ENCODE measurements around the gene MTMR12. TPM values are rescaled to one million over a fixed set of nuclear protein-coding genes. Genes with fewer than 3 reads are reported as not detected.
A peak's percentile ranks its signal among the peaks of the same experiment; 100 is the strongest.

MTMR12 gene
- total and polyA plus RNA-seq, 8 donors: 9.7 to 32.3 (median 20.8) TPM

- peak; percentile 57 to 81 (median 68) for DNase-seq
- no peaks in the 10 kb centered on the region for H3K9me3 ChIP-seq
- no peak overlapping the region for H3K4me3 ChIP-seq
- no peak for FAIRE-seq
- H3K27ac ChIP-seq: peak overlapping the region in 3 of 4 donors; percentile 22 to 69 (median 66)
- intact Hi-C loops (cut with DNase I): loop anchor here in 1 of 3 donors (5.0 kb wide), 1 partner anchor 97 kb away; no protein-coding TSS in a partner anchor
- H3K4me1 ChIP-seq: peaks cover 4 to 18% (median 10%) of the 10 kb centered on the region in 3 donors
- peak; percentile 80 to 93 (median 89) for ATAC-seq
- H3K27me3 ChIP-seq: no peaks in the 10 kb centered on the region
- no peaks in the 10 kb centered on the region for H3K36me3 ChIP-seq
- WGBS, 2 donors: 22 to 23% methylated on average over 10 of the region's 10 CpGs
- peak; percentile 21 to 59 (median 52) for TF ChIP-seq CTCF (IDR thresholded peaks at IDR 0.05)
Observed at GRCh38 chr5:32329395-32329834, 16.7 kb upstream of the MTMR12 start.

DNA sequence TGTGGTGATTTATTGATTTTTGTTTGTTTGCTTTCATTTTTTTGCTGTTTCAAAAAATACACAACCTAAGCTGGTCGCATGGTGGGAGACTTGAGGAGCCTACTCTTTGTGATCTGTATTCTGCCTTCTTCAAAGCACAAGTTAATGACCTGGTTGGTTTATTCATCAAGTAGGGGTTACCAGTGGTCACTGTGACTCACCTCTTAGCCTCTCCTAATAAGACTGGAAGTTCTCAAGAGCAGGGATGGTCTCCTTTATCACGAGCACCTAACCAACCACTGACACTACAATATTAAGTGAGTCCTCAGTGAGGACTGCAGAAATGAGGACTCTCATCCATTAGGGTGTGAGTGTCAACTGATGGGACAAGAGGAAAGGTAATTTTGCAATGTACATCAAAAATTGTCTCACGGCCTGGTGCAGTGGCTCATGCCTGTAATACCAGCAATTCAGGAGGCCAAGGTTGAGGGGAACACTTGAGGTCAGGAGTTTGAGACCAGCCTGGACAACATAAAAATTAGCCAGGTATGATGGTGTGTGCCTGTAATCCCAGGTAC, 13.6 kb upstream of the MTMR12 start:
- no peaks in the 10 kb centered on the region for H3K36me3 ChIP-seq
- FAIRE-seq: no peak
- whole genome bisulfite sequencing, 2 donors: 63 to 66% methylated on average over 3 of the region's 3 CpGs
- no peaks in the 10 kb centered on the region for H3K9me3 ChIP-seq
- ATAC-seq: no peak
- intact Hi-C loops (cut with DNase I): loop anchor here in 1 of 3 donors (5.0 kb wide), 1 partner anchor 94 kb away; no protein-coding TSS in a partner anchor
- peaks cover 4 to 18% (median 10%) of the 10 kb centered on the region in 3 donors for H3K4me1 ChIP-seq
- TF ChIP-seq CTCF (IDR thresholded peaks at IDR 0.05): no peak
- no peaks in the 10 kb centered on the region for H3K27me3 ChIP-seq
- H3K27ac ChIP-seq: peak overlapping the region in 1 of 4 donors; percentile 35
- no peak for DNase-seq
- H3K4me3 ChIP-seq: no peak overlapping the region

DNA sequence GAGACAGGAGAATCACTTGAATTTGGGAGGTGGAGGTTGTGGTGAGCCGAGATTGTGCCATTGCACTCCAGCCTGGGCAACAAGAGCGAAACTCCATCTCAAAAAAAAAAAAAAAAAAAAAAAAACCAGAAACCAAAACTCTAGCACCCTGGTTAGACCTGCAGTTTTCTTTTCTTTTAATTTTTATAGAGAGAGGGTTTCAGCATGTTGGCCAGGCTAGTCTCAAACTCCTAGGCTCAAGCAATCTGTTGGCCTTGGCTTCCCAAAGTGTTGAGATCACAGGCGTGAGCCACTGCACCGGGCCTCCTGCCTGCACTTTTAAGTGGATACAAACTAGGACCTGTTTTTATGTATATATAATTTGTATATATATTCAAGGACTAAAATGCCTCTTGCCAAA, 12.9 kb upstream of the MTMR12 start:
- intact Hi-C loops (cut with DNase I): loop anchor here in 1 of 3 donors (5.0 kb wide), 1 partner anchor 93 kb away; no protein-coding TSS in a partner anchor
- DNase-seq: no peak
- WGBS, 2 donors: 69 to 77% methylated on average over 4 of the region's 4 CpGs
- Histone ChIP-seq H3K36me3 (no peaks in the 10 kb centered on the region), H3K4me1 (peaks cover 4 to 12% (median 10%) of the 10 kb centered on the region in 3 donors), H3K27ac (peak overlapping the region in 1 of 4 donors; percentile 35), H3K27me3 (no peaks in the 10 kb centered on the region), H3K9me3 (no peaks in the 10 kb centered on the region), H3K4me3 (no peak overlapping the region)
- FAIRE-seq: no peak
- TF ChIP-seq CTCF (IDR thresholded peaks at IDR 0.05): no peak
- no peak for ATAC-seq

GRCh38 chr5:32325062-32325461, 12.3 kb upstream of the MTMR12 start:
- no peak for TF ChIP-seq CTCF (IDR thresholded peaks at IDR 0.05)
- FAIRE-seq (no peak), ATAC-seq (peak in 3 of 4 donors; percentile 6 to 54 (median 38)), DNase-seq (no peak)
- 78 to 82% methylated on average over 3 of the region's 3 CpGs for WGBS, 2 donors
- intact Hi-C loops (cut with DNase I): loop anchor here in 1 of 3 donors (5.0 kb wide), 1 partner anchor 93 kb away; no protein-coding TSS in a partner anchor
- H3K27ac ChIP-seq: peak overlapping the region in 2 of 4 donors; percentile 17 to 35
- H3K27me3 ChIP-seq: no peaks in the 10 kb centered on the region
- no peak overlapping the region for H3K4me3 ChIP-seq
- peaks cover 4 to 10% (median 9%) of the 10 kb centered on the region in 3 donors for H3K4me1 ChIP-seq
- no peaks in the 10 kb centered on the region for H3K36me3 ChIP-seq
- no peaks in the 10 kb centered on the region for H3K9me3 ChIP-seq

DNA sequence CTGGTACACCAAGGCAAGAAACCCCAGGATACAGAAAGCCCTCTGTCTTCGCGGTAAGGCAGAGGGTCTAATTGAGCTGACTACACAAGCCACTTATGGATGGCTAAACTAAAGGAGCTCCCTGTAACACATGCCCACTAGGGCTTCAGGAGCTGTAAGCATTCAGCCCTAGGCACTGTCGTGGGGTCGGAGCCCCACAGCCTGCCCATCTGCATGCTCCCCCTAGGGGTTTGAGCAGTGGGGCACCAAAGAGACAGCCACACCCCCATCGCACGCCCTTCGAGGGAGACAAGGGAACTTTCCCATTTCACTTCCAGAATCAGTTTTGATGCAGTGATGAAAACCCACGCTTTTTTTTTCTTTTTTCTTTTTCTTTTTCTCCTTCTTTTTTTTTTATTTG, 11.0 kb upstream of the MTMR12 start:
- Histone ChIP-seq H3K27me3 (no peaks in the 10 kb centered on the region), H3K4me1 (peaks cover 4 to 7% (median 7%) of the 10 kb centered on the region in 3 donors), H3K36me3 (no peaks in the 10 kb centered on the region), H3K9me3 (no peaks in the 10 kb centered on the region), H3K27ac (no peak overlapping the region), H3K4me3 (no peak overlapping the region)
- no peak for ATAC-seq
- intact Hi-C loops (cut with DNase I): no loop called here
- TF ChIP-seq CTCF (IDR thresholded peaks at IDR 0.05): no peak
- 88 to 93% methylated on average over 8 of the region's 8 CpGs for WGBS, 2 donors
- DNase-seq: no peak
- FAIRE-seq: no peak
